ENCODE measurements around the gene TIE1.

Gene TIE1

GRCh38 chr1:43274125-43274803, 26.5 kb upstream of the TIE1 start:
- DNase-seq (ENCODE audit: low spot score): peak; percentile 60

- no peak for DNase-seq (ENCODE audit: low spot score)
Observed at GRCh38 chr1:43274804-43275180, 26.0 kb upstream of the TIE1 start.

GRCh38 chr1:43275826-43276620, 24.8 kb upstream of the TIE1 start:
- no peak for DNase-seq (ENCODE audit: low spot score)

- no peak for DNase-seq (ENCODE audit: low spot score)
Observed at GRCh38 chr1:43276673-43277072, 24.1 kb upstream of the TIE1 start.

GRCh38 chr1:43277116-43277876, 23.5 kb upstream of the TIE1 start:
- no peak for DNase-seq (ENCODE audit: low spot score)

GRCh38 chr1:43279161-43279560, 21.6 kb upstream of the TIE1 start:
- DNase-seq (ENCODE audit: low spot score): no peak

- no peak for DNase-seq (ENCODE audit: low spot score)
Observed at GRCh38 chr1:43279666-43280065, 21.1 kb upstream of the TIE1 start.

GRCh38 chr1:43280692-43281091, 20.1 kb upstream of the TIE1 start:
- DNase-seq (ENCODE audit: low spot score): no peak

GRCh38 chr1:43282220-43283195, 18.3 kb upstream of the TIE1 start:
- no peak for DNase-seq (ENCODE audit: low spot score)

GRCh38 chr1:43284065-43284464, 16.7 kb upstream of the TIE1 start:
- DNase-seq (ENCODE audit: low spot score): no peak

- DNase-seq (ENCODE audit: low spot score): no peak
Observed at GRCh38 chr1:43284546-43285110, 16.2 kb upstream of the TIE1 start.

- no peak for DNase-seq (ENCODE audit: low spot score)
Observed at GRCh38 chr1:43285269-43285990, 15.4 kb upstream of the TIE1 start, which contains the start of gene C1orf210. TSS of gene C1orf210 (minus strand) at chr1:43285581. CDS start at chr1:43283270, 2,311 bp downstream.

GRCh38 chr1:43286115-43286514, 14.7 kb upstream of the TIE1 start:
- no peak for DNase-seq (ENCODE audit: low spot score)

- DNase-seq (ENCODE audit: low spot score): no peak
Observed at GRCh38 chr1:43286533-43286932, 14.2 kb upstream of the TIE1 start.

GRCh38 chr1:43288058-43288784, 12.6 kb upstream of the TIE1 start:
- no peak for DNase-seq (ENCODE audit: low spot score)

GRCh38 chr1:43288785-43289706, 11.7 kb upstream of the TIE1 start:
- no peak for DNase-seq (ENCODE audit: low spot score)

- DNase-seq (ENCODE audit: low spot score): no peak
Observed at GRCh38 chr1:43292216-43292615, 8.6 kb upstream of the TIE1 start.

- DNase-seq (ENCODE audit: low spot score): no peak
Observed at GRCh38 chr1:43292679-43293078, 8.1 kb upstream of the TIE1 start.

GRCh38 chr1:43293176-43293575, 7.6 kb upstream of the TIE1 start:
- DNase-seq (ENCODE audit: low spot score): no peak
